HFFc6 (cell line): ENCODE measurements around the gene GGT7. TPM values are rescaled to one million over a fixed set of nuclear protein-coding genes. Genes with fewer than 3 reads are reported as not detected.

ENCODE experiments used
- DNase-seq: peaks from one replicate; pipeline ENCODE4 v3.0.0-alpha.2; 2018
- H3K27ac Mint-ChIP-seq: 2 replicates; pipeline ENCODE4 v1.8.0; 2020; ENCODE audit warnings: mild to moderate bottlenecking, mixed read lengths
- H3K27me3 Mint-ChIP-seq: 2 replicates; pipeline ENCODE4 v1.8.0; 2021; ENCODE audit warnings: mild to moderate bottlenecking, moderate library complexity, mixed read lengths; ENCODE audit not compliant: insufficient read depth
- H3K36me3 Mint-ChIP-seq: 2 replicates; pipeline ENCODE4 v1.8.0; 2021; ENCODE audit warnings: low read depth, mixed read lengths
- H3K4me1 Mint-ChIP-seq: 2 replicates; pipeline ENCODE4 v1.8.0; 2020; ENCODE audit warnings: low read depth, mixed read lengths
- H3K4me3 Mint-ChIP-seq: 2 replicates; pipeline ENCODE4 v1.8.0; 2020; ENCODE audit warnings: mild to moderate bottlenecking, moderate library complexity, mixed read lengths
- H3K9me3 Mint-ChIP-seq: 2 replicates; pipeline ENCODE4 v1.8.0; 2020; ENCODE audit warnings: mild to moderate bottlenecking, mixed read lengths
- CTCF ChIP-seq: fragments of 200-600 bp; sonication (generic); IDR thresholded peaks from 2 replicates; pipeline ENCODE4 v1.5.0; 2021; ENCODE audit warnings: antibody characterized with exemption, mild to moderate bottlenecking
- long read RNA-seq: library from polyadenylated mRNA; unstranded; transcript quantifications from one replicate; pipeline ENCODE4 v2.0.0, GENCODE V29; 2019
- total RNA-seq, 6 experiments: library from RNA; stranded (reverse); fragmentation: NEBNext Ultra II Directional; extraction: Animal tissue kit (Norgen Biotek cat#: 25700); gene quantifications; 2 replicates in 1 of 6; 3 replicates in 5 of 6; pipeline ENCODE4 v1.2.3, GENCODE V29; 2021

GGT7 gene, protein sequence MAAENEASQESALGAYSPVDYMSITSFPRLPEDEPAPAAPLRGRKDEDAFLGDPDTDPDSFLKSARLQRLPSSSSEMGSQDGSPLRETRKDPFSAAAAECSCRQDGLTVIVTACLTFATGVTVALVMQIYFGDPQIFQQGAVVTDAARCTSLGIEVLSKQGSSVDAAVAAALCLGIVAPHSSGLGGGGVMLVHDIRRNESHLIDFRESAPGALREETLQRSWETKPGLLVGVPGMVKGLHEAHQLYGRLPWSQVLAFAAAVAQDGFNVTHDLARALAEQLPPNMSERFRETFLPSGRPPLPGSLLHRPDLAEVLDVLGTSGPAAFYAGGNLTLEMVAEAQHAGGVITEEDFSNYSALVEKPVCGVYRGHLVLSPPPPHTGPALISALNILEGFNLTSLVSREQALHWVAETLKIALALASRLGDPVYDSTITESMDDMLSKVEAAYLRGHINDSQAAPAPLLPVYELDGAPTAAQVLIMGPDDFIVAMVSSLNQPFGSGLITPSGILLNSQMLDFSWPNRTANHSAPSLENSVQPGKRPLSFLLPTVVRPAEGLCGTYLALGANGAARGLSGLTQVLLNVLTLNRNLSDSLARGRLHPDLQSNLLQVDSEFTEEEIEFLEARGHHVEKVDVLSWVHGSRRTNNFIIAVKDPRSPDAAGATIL
- 10 to 100 TPM; 13.3 to 17.3 (median 16.1) TPM for total RNA-seq
- long read RNA-seq, partial matches to known transcripts = 3 of 10 reads
- long read RNA-seq, other reads (novel, unspliced or antisense) = 4 of 10 reads

DNA sequence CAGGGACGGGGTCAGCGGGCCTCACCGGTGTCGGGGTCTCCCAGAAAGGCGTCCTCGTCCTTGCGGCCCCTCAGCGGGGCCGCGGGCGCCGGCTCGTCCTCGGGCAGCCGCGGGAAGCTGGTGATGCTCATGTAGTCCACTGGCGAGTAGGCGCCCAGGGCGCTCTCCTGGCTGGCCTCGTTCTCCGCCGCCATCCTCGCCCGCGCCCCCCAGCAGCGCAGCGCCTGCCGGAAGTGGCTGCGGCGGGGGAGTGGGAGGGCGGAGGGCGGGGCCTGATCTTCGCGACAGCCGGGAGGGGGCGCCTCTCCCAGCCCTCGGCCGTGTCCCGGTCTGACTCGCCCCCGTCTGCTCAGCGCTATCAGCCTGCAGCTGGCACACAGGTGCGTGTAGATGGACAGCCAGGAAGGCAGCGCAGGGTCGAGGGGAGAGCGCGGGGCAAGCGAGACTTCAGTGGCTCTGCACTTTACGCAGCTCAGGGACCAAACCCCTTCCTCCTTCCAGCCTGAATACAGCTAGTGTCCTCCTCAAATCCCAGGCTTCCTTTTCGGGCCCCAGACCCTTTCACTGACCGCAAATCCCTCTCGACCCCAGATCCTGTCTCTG is at the start of gene GGT7:
TSS of gene GGT7 (minus strand) at position 235 of the 603 bp plus-strand sequence. CDS start at position 194, 41 bp downstream.
- DNase-seq = peak; percentile 52
- no peaks in the 10 kb centered on the region for H3K36me3 Mint-ChIP-seq
- TF ChIP-seq CTCF = peak; percentile 91
- peak within 1 kb of the TSS; percentile 38 for H3K27ac Mint-ChIP-seq
- H3K4me3 Mint-ChIP-seq = peak within 1 kb of the TSS; percentile 91
- H3K9me3 Mint-ChIP-seq = no peaks in the 10 kb centered on the region
- peaks cover 52% of the 10 kb centered on the region for H3K4me1 Mint-ChIP-seq
- no peaks in the 10 kb centered on the region; the same call in 1 of the 2 replicates for H3K27me3 Mint-ChIP-seq

GRCh38 chr20:34921436-34921835 is 48.8 kb upstream of the GGT7 start:
- H3K4me1 Mint-ChIP-seq = peaks cover 7% of the 10 kb centered on the region; the same call in 1 of the 2 replicates
- no peaks in the 10 kb centered on the region for H3K9me3 Mint-ChIP-seq
- peaks cover 31% of the 10 kb centered on the region for H3K36me3 Mint-ChIP-seq
- H3K27ac Mint-ChIP-seq = no peak overlapping the region
- peaks cover 1% of the 10 kb centered on the region for H3K27me3 Mint-ChIP-seq
- DNase-seq = no peak
- TF ChIP-seq CTCF = no peak
- no peak overlapping the region for H3K4me3 Mint-ChIP-seq

DNA sequence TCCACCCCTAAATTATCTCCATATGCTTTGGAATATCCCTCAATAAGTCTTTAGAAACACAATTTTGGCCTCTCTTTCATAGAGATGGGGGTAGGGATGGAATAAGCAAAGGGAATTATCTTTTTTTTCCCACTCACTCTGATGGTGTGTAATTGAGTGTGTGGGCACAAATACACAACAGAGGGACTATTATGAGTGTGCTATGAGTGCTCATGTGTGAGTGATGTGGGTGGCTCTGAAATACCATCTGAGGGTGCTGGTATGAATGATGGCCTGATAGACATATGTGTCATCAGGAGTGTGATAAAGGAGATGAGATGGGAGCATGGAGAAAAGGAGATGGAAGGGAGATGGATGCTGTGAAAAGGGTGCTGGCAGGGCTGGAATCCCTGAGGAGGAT is 47.4 kb upstream of the GGT7 start:
- TF ChIP-seq CTCF = no peak
- Mint-ChIP-seq H3K9me3 (no peaks in the 10 kb centered on the region), H3K4me1 (no peaks in the 10 kb centered on the region), H3K27me3 (peaks cover 1% of the 10 kb centered on the region), H3K27ac (no peak overlapping the region), H3K36me3 (peaks cover 18% of the 10 kb centered on the region), H3K4me3 (no peak overlapping the region)
- DNase-seq = no peak

DNA sequence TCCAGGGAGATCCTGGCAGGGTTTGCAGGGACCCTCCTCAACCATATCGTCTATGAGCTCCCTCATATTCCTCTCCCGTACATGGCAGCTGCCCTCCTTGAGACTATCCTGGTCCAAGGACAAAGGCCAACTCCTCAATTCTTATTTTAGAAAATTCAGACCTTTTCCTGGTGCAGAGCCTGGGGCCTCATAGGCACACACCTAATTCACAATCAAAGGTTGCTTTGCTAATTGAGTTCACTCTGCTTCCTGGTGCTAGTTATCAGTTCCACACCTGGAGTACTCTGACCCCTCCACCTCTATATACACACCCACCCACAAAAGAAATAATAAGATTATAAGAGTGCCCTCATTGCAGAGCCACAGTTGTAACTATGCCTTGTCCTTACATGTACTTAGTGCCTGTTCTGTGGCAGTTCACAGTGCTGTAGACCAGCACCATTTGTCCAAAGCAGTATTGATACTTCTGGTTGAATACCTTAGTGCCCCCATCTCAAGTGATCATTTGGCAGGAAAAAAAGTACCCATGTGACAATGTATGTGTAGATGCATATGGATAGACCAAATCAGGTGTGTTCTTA is 44.2 kb upstream of the GGT7 start:
- no peaks in the 10 kb centered on the region for H3K4me1 Mint-ChIP-seq
- peaks cover 1% of the 10 kb centered on the region; the same call in 1 of the 2 replicates for H3K27me3 Mint-ChIP-seq
- DNase-seq = no peak
- H3K4me3 Mint-ChIP-seq = no peak overlapping the region
- TF ChIP-seq CTCF = no peak
- no peak overlapping the region for H3K27ac Mint-ChIP-seq
- H3K9me3 Mint-ChIP-seq = no peaks in the 10 kb centered on the region
- H3K36me3 Mint-ChIP-seq = peaks cover 15% of the 10 kb centered on the region

DNA sequence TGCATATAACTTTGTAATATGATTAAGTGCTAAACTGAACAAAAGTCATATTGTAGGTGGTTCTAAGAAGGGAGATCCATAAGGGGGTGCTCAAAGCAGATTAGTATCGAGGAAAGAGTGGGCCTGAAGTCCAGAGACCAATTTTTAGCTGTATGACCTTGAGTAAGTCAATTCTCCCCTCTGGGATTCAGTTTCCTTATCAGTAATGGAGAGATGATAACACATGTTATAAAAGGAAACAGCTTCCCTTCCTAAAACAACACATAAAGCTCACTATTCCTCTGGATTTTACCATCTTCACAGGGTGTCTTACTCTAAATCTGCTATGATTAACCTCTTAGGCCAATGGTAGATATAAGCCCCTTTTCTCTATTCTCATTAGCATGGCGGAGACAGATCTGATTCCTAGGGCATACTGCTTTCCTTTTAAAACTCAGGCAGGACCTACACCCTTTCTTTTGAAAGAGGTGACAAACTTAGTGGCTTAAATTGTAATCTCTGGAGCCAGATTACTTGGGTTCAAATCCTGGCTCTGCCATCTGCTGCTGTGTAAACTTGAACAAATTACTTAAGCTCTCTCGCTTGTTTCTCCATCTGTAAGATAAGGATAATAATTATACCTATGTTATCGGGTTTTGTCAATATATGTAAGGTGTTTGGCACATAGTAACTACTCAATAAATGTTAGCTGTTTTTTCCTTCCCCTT is 43.2 kb upstream of the GGT7 start:
- no peaks in the 10 kb centered on the region for H3K9me3 Mint-ChIP-seq
- TF ChIP-seq CTCF = no peak
- peaks cover 15% of the 10 kb centered on the region for H3K36me3 Mint-ChIP-seq
- H3K4me3 Mint-ChIP-seq = no peak overlapping the region
- no peak overlapping the region for H3K27ac Mint-ChIP-seq
- DNase-seq = no peak
- peaks cover 1% of the 10 kb centered on the region; the same call in 1 of the 2 replicates for H3K27me3 Mint-ChIP-seq
- H3K4me1 Mint-ChIP-seq = no peaks in the 10 kb centered on the region
